SK-N-SH treated with all-trans-retinoic acid at 6 μM for 48 hours (cell line): ENCODE measurements around the gene GJC2.

ENCODE experiments used
- ARNTL ChIP-seq: fragments of 450-650 bp; formaldehyde crosslinking; IDR thresholded peaks from 2 replicates; pipeline ENCODE4 v1.5.0; 2020; ENCODE audit warnings: low read depth, mild to moderate bottlenecking, moderate library complexity, borderline replicate concordance
- BACH2 ChIP-seq: fragments of 250-450 bp; sonication (Bioruptor Pico); IDR thresholded peaks from 2 replicates; pipeline ENCODE4 v1.9.0; 2021; ENCODE audit warnings: mild to moderate bottlenecking, borderline replicate concordance
- CSDC2 ChIP-seq: fragments of 250-450 bp; sonication (Bioruptor Pico); IDR thresholded peaks from 2 replicates; pipeline ENCODE4 v1.5.0; 2020; ENCODE audit warnings: mild to moderate bottlenecking, moderate library complexity
- ESRRG ChIP-seq: fragments of 250-450 bp; sonication (Bioruptor Pico); IDR thresholded peaks from 2 replicates; pipeline ENCODE4 v1.6.1; 2021; ENCODE audit warnings: mild to moderate bottlenecking
- GLIS3 ChIP-seq: fragments of 250-450 bp; sonication (Bioruptor Pico); IDR thresholded peaks from 2 replicates; pipeline ENCODE4 v1.5.0; 2020; ENCODE audit warnings: mild to moderate bottlenecking, moderate library complexity
- RARB ChIP-seq: fragments of 250-450 bp; sonication (Bioruptor Pico); IDR thresholded peaks from 2 replicates; pipeline ENCODE4 v1.8.0; 2021; ENCODE audit warnings: mild to moderate bottlenecking, moderate library complexity
- ZFP3 ChIP-seq: fragments of 250-450 bp; sonication (Bioruptor Pico); IDR thresholded peaks from 2 replicates; pipeline ENCODE4 v1.5.0; 2020; ENCODE audit warnings: mild to moderate bottlenecking, moderate library complexity
- ZNF565 ChIP-seq: fragments of 450-650 bp; formaldehyde crosslinking; conservative IDR thresholded peaks from 2 replicates; pipeline ENCODE4 v1.5.0; 2020; ENCODE audit warnings: low read depth, mild to moderate bottlenecking, moderate library complexity
- ZNF8 ChIP-seq: fragments of 450-650 bp; formaldehyde crosslinking; IDR thresholded peaks from 2 replicates; pipeline ENCODE4 v1.5.0; 2020; ENCODE audit warnings: mild to moderate bottlenecking, moderate library complexity
- TF ChIP-seq, protein P1 (sequence below): fragments of 250-450 bp; sonication (Bioruptor Pico); IDR thresholded peaks from 2 replicates; pipeline ENCODE4 v1.8.0; 2020; ENCODE audit warnings: mild to moderate bottlenecking, moderate library complexity, borderline replicate concordance

DNA sequence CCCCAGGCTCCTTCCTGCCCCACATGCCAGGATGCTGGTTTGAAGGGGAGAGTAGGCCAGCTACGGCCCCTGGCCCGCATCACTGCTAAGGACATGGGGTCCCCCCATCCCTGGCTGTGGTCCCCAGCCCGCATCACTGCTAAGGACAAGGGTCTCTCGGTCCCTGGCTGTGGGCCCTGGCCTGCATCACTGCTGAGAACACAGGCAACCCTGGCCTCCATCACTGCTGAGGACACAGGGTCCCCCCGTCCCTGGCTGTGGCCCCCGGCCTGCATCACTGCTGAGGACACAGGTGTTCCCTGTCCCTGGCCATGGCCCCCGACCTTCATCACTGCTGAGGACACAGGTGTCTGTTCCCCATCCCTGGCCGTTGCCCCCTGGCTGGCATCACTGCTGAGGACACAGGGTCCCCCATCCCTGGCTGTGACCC is 57.7 kb downstream of the GJC2 start:
- TF ChIP-seq, protein P1, sequence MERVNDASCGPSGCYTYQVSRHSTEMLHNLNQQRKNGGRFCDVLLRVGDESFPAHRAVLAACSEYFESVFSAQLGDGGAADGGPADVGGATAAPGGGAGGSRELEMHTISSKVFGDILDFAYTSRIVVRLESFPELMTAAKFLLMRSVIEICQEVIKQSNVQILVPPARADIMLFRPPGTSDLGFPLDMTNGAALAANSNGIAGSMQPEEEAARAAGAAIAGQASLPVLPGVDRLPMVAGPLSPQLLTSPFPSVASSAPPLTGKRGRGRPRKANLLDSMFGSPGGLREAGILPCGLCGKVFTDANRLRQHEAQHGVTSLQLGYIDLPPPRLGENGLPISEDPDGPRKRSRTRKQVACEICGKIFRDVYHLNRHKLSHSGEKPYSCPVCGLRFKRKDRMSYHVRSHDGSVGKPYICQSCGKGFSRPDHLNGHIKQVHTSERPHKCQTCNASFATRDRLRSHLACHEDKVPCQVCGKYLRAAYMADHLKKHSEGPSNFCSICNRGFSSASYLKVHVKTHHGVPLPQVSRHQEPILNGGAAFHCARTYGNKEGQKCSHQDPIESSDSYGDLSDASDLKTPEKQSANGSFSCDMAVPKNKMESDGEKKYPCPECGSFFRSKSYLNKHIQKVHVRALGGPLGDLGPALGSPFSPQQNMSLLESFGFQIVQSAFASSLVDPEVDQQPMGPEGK (CRISPR knock-in tag): no peak
- TF ChIP-seq GLIS3 (no peak), ARNTL (CRISPR knock-in tag) (no peak), ZFP3 (CRISPR knock-in tag) (no peak), RARB (no peak), ZNF8 (no peak), ZNF565 (no peak), CSDC2 (CRISPR knock-in tag) (no peak), ESRRG (CRISPR knock-in tag) (no peak), BACH2 (CRISPR knock-in tag) (no peak)
